ENCODE results near the gene CCDC60.

DNA sequence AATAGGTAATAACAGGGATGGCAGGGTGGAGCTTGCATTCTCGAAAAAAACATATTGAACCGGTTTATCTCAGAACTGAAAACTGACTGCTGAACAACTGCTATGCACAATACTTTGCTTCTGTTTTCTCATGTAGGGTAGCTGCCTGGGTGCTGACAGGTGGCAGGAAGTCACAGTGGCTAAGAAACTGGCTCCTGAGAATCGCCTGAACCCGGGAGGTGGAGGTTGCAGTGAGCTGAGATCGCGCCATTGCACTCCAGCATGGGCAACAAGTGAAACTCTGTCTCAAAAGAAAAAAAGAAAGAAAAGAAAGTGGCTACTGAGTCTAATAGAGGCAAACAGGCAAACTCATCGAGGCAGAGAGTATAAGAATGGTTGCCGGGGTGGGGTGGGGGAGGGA lies 113.1 kb downstream of the CCDC60 start:
- TF ChIP-seq CTCF (IDR thresholded peaks at IDR 0.05 in 4 of 5, conservative IDR thresholded peaks at IDR 0.05 in 1 of 5): no peak
- no peak for TF ChIP-seq POLR2A (IDR thresholded peaks at IDR 0.05)

All from gastrocnemius medialis (tissue), 4 donors.